GM23338 (cell line): Measurements from ENCODE around the gene DAB1. TPM values are rescaled to one million over a fixed set of nuclear protein-coding genes. Genes with fewer than 3 reads are reported as not detected.

Source experiments
- ATAC-seq: fragments of 200-7000 bp; cut with Tn5 transposase; 3 replicates; pipeline ENCODE4 v1.9.1; 2020
- DNase-seq: peaks from one replicate; pipeline ENCODE4 v3.0.0-alpha.2; 2015; ENCODE audit warnings: low spot score
- H2AFZ ChIP-seq: fragments of 200-600 bp; sonication (generic); 2 replicates; pipeline ENCODE4 v1.8.0; 2016; ENCODE audit warnings: antibody characterized with exemption, mild to moderate bottlenecking, moderate library complexity
- H3F3A ChIP-seq: fragments of 200-600 bp; sonication (generic); replicated peaks from 2 replicates; pipeline ENCODE4 v1.8.0; 2017; ENCODE audit warnings: antibody characterized with exemption, mixed run types, low read depth
- H3K27ac ChIP-seq: fragments of 200-600 bp; sonication (generic); 2 replicates; pipeline ENCODE4 v1.6.1; 2016; ENCODE audit warnings: low read depth
- H3K27me3 ChIP-seq: fragments of 200-600 bp; sonication (generic); 2 replicates; pipeline ENCODE4 v1.8.0; 2016; ENCODE audit warnings: mild to moderate bottlenecking, mixed run types, moderate library complexity; ENCODE audit not compliant: insufficient read depth
- H3K36me3 ChIP-seq: fragments of 200-600 bp; sonication (generic); 2 replicates; pipeline ENCODE4 v1.8.0; 2016; ENCODE audit warnings: mild to moderate bottlenecking; ENCODE audit not compliant: insufficient read depth
- H3K4me1 ChIP-seq: fragments of 200-600 bp; sonication (generic); 2 replicates; pipeline ENCODE4 v1.8.0; 2016; ENCODE audit warnings: mild to moderate bottlenecking, moderate library complexity; ENCODE audit not compliant: insufficient read depth
- H3K4me2 ChIP-seq: fragments of 200-600 bp; sonication (generic); 2 replicates; pipeline ENCODE4 v1.7.1; 2017; ENCODE audit warnings: mixed run types
- H3K4me3 ChIP-seq: fragments of 200-600 bp; sonication (generic); 2 replicates; pipeline ENCODE4 v1.6.1; 2016; ENCODE audit warnings: mixed run types
- H3K79me2 ChIP-seq: fragments of 200-600 bp; sonication (generic); replicated peaks from 2 replicates; pipeline ENCODE4 v1.8.0; 2017; ENCODE audit warnings: mild to moderate bottlenecking; ENCODE audit not compliant: insufficient read depth
- H3K9me2 ChIP-seq: fragments of 200-600 bp; sonication (generic); 2 replicates; pipeline ENCODE4 v1.8.0; 2017; ENCODE audit not compliant: insufficient read depth
- H4K20me1 ChIP-seq: fragments of 200-600 bp; sonication (generic); replicated peaks from 2 replicates; pipeline ENCODE4 v1.8.0; 2017; ENCODE audit warnings: mild to moderate bottlenecking; ENCODE audit not compliant: insufficient read depth
- H3K27ac Mint-ChIP-seq: 2 replicates; pipeline ENCODE4 v1.8.0; 2020; ENCODE audit warnings: inconsistent platforms, mild to moderate bottlenecking, moderate library complexity, mixed read lengths
- H3K27me3 Mint-ChIP-seq: 3 replicates; pipeline ENCODE4 v1.8.0; 2022; ENCODE audit warnings: low read depth, mild to moderate bottlenecking, moderate library complexity, mixed read lengths, inconsistent platforms; ENCODE audit not compliant: insufficient read depth, poor library complexity
- H3K36me3 Mint-ChIP-seq: 3 replicates; pipeline ENCODE4 v1.8.0; 2021; ENCODE audit warnings: low read depth, mild to moderate bottlenecking, inconsistent platforms, moderate library complexity, mixed read lengths
- H3K4me1 Mint-ChIP-seq: 3 replicates; pipeline ENCODE4 v1.8.0; 2020; ENCODE audit warnings: mild to moderate bottlenecking, inconsistent platforms, mixed read lengths
- H3K4me3 Mint-ChIP-seq: 3 replicates; pipeline ENCODE4 v1.8.0; 2021; ENCODE audit warnings: moderate library complexity, mild to moderate bottlenecking, inconsistent platforms, mixed read lengths
- H3K9me3 Mint-ChIP-seq: 3 replicates; pipeline ENCODE4 v1.8.0; 2020; ENCODE audit warnings: moderate library complexity, mild to moderate bottlenecking, inconsistent platforms, mixed read lengths
- CREB1 ChIP-seq: fragments of 250-450 bp; sonication (Bioruptor Pico); IDR thresholded peaks from 2 replicates; pipeline ENCODE4 v1.5.0; 2020; ENCODE audit warnings: low read depth, mild to moderate bottlenecking, moderate library complexity
- EZH2 ChIP-seq: fragments of 200-600 bp; sonication (generic); IDR thresholded peaks from one replicate; pipeline ENCODE4 v1.8.0; 2017; ENCODE audit warnings: antibody characterized with exemption, mild to moderate bottlenecking, low read depth; ENCODE audit not compliant: unreplicated experiment
- EZH2phosphoT487 ChIP-seq: fragments of 200-600 bp; sonication (generic); IDR thresholded peaks from one replicate; pipeline ENCODE4 v1.8.1; 2018; ENCODE audit warnings: antibody characterized with exemption; ENCODE audit not compliant: unreplicated experiment
- JUNB ChIP-seq: IDR thresholded peaks from one replicate; pipeline ENCODE4 v1.6.1; 2016; ENCODE audit warnings: antibody characterized with exemption; ENCODE audit not compliant: unreplicated experiment
- NANOG ChIP-seq: IDR thresholded peaks from 2 replicates; pipeline ENCODE4 v1.6.1; 2016; ENCODE audit warnings: antibody characterized with exemption, borderline replicate concordance
- POLR2AphosphoS5 ChIP-seq: IDR thresholded peaks from 2 replicates; pipeline ENCODE4 v1.6.1; 2016; ENCODE audit warnings: antibody characterized with exemption, low read depth
- STAT1 ChIP-seq: IDR thresholded peaks from one replicate; pipeline ENCODE4 v1.6.1; 2016; ENCODE audit warnings: antibody characterized with exemption; ENCODE audit not compliant: unreplicated experiment
- ZNF114 ChIP-seq: fragments of 250-450 bp; sonication (Bioruptor Pico); IDR thresholded peaks from 2 replicates; pipeline ENCODE4 v1.5.0; 2020; ENCODE audit warnings: mild to moderate bottlenecking, moderate library complexity
- ZNF331 ChIP-seq: fragments of 250-450 bp; sonication (Bioruptor Pico); IDR thresholded peaks from 2 replicates; pipeline ENCODE4 v1.5.0; 2020; ENCODE audit warnings: low read depth, mild to moderate bottlenecking, moderate library complexity
- polyA plus RNA-seq: library from polyadenylated mRNA; unstranded; fragments of >200 nt; fragmentation: Nextera tagmentation; extraction: Ambion mirVana; gene quantifications from 2 replicates; pipeline ENCODE4 v1.2.1, GENCODE V29; 2016
- total RNA-seq: library from RNA; depleted of rRNA; stranded (reverse); fragments of >200 nt; shearing (Covaris generic); gene quantifications from 2 replicates; pipeline ENCODE4 v1.2.3, GENCODE V29; 2014
- TF ChIP-seq, protein P1 (sequence below): IDR thresholded peaks from 2 replicates; pipeline ENCODE4 v1.6.1; 2016; ENCODE audit warnings: antibody characterized with exemption
- TF ChIP-seq, protein P2 (sequence below), 2 experiments: fragments of 200-600 bp in 1 of 2; sonication (generic) in 1 of 2; conservative IDR thresholded peaks; 2 replicates each; pipeline versions ENCODE4 v1.5.1 to v1.6.1; 2016 to 2017; ENCODE audit warnings: antibody characterized with exemption in 2 of 2, low read depth in 2 of 2, mild to moderate bottlenecking in 2 of 2, moderate library complexity in 1 of 2
- TF ChIP-seq, protein P3 (sequence below): IDR thresholded peaks from one replicate; pipeline ENCODE4 v1.6.1; 2018; ENCODE audit warnings: antibody characterized with exemption; ENCODE audit not compliant: unreplicated experiment

The DAB1 gene
- total and polyA plus RNA-seq, 2 experiments from 2014 or later: 12.8 to 14.5 TPM

DNA sequence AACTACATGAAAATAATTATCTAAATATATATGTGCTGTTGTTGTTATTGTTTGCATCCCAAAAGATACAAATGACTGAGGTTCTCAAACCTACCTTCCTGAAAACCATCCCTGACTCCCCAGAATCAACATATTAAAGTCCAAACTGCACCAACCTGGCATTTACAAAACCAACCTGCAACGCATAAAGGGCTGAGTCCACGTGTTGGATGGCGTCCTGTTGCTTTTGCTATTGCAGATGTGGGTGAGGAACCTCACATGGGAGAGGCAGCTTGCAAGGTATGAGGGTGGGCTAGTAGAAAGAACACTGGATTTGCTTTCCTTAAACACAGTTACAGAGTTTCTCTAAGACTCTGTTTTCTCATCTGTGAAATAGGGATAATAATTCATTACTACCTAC, 456.5 kb downstream of the DAB1 start (continued):
- TF ChIP-seq, protein P1, sequence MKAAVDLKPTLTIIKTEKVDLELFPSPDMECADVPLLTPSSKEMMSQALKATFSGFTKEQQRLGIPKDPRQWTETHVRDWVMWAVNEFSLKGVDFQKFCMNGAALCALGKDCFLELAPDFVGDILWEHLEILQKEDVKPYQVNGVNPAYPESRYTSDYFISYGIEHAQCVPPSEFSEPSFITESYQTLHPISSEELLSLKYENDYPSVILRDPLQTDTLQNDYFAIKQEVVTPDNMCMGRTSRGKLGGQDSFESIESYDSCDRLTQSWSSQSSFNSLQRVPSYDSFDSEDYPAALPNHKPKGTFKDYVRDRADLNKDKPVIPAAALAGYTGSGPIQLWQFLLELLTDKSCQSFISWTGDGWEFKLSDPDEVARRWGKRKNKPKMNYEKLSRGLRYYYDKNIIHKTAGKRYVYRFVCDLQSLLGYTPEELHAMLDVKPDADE: no peak
- TF ChIP-seq EZH2: no peak
- TF ChIP-seq ZNF331: no peak
- no peak for TF ChIP-seq STAT1
- TF ChIP-seq, protein P2, sequence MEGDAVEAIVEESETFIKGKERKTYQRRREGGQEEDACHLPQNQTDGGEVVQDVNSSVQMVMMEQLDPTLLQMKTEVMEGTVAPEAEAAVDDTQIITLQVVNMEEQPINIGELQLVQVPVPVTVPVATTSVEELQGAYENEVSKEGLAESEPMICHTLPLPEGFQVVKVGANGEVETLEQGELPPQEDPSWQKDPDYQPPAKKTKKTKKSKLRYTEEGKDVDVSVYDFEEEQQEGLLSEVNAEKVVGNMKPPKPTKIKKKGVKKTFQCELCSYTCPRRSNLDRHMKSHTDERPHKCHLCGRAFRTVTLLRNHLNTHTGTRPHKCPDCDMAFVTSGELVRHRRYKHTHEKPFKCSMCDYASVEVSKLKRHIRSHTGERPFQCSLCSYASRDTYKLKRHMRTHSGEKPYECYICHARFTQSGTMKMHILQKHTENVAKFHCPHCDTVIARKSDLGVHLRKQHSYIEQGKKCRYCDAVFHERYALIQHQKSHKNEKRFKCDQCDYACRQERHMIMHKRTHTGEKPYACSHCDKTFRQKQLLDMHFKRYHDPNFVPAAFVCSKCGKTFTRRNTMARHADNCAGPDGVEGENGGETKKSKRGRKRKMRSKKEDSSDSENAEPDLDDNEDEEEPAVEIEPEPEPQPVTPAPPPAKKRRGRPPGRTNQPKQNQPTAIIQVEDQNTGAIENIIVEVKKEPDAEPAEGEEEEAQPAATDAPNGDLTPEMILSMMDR (conservative IDR thresholded peaks at IDR 0.05; ENCODE audit: low read depth in 2 of 2): no peak
- TF ChIP-seq ZNF114 (CRISPR knock-in tag): no peak
- no peak for TF ChIP-seq CREB1 (CRISPR knock-in tag)
- no peak for TF ChIP-seq EZH2phosphoT487
- TF ChIP-seq POLR2AphosphoS5: no peak
- TF ChIP-seq NANOG: no peak

DNA sequence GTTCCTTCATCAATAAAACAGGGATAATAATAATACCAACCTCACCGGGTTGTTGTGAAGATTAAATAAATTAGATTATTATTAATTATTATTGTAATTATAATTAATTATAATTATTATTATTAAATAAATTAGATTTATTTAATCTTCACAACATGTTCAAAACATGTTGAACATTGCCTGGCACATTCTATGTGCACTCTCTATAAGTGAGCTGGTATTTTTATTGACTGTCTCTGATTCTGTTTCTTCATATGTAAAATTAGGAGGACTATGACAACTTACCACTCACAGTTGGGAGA, 457.2 kb downstream of the DAB1 start:
- Histone ChIP-seq H3K36me3 (no peaks in the 10 kb centered on the region), H3F3A (no peaks in the 10 kb centered on the region), H3K27ac (no peak overlapping the region), H3K4me3 (no peak overlapping the region), H3K27me3 (no peaks in the 10 kb centered on the region), H2AFZ (no peak overlapping the region), H3K4me1 (no peaks in the 10 kb centered on the region), H3K79me2 (no peaks in the 10 kb centered on the region), H4K20me1 (no peaks in the 10 kb centered on the region), H3K9me2 (no peaks in the 10 kb centered on the region), H3K4me2 (no peak overlapping the region)
- Mint-ChIP-seq H3K27ac (no peak overlapping the region), H3K9me3 (no peaks in the 10 kb centered on the region), H3K27me3 (peaks cover 2% of the 10 kb centered on the region), H3K36me3 (no peaks in the 10 kb centered on the region), H3K4me1 (peaks cover 12% of the 10 kb centered on the region; the same call in 2 of the 3 replicates), H3K4me3 (no peak overlapping the region)
- ATAC-seq (no peak), DNase-seq (no peak)
- TF ChIP-seq, protein P2 (conservative IDR thresholded peaks at IDR 0.05; ENCODE audit: low read depth in 2 of 2): no peak
- no peak for TF ChIP-seq STAT1
- no peak for TF ChIP-seq JUNB
- no peak for TF ChIP-seq ZNF114 (CRISPR knock-in tag)
- TF ChIP-seq, protein P3, sequence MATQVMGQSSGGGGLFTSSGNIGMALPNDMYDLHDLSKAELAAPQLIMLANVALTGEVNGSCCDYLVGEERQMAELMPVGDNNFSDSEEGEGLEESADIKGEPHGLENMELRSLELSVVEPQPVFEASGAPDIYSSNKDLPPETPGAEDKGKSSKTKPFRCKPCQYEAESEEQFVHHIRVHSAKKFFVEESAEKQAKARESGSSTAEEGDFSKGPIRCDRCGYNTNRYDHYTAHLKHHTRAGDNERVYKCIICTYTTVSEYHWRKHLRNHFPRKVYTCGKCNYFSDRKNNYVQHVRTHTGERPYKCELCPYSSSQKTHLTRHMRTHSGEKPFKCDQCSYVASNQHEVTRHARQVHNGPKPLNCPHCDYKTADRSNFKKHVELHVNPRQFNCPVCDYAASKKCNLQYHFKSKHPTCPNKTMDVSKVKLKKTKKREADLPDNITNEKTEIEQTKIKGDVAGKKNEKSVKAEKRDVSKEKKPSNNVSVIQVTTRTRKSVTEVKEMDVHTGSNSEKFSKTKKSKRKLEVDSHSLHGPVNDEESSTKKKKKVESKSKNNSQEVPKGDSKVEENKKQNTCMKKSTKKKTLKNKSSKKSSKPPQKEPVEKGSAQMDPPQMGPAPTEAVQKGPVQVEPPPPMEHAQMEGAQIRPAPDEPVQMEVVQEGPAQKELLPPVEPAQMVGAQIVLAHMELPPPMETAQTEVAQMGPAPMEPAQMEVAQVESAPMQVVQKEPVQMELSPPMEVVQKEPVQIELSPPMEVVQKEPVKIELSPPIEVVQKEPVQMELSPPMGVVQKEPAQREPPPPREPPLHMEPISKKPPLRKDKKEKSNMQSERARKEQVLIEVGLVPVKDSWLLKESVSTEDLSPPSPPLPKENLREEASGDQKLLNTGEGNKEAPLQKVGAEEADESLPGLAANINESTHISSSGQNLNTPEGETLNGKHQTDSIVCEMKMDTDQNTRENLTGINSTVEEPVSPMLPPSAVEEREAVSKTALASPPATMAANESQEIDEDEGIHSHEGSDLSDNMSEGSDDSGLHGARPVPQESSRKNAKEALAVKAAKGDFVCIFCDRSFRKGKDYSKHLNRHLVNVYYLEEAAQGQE: no peak
